WERI-Rb-1 (cell line): ENCODE measurements around the gene KCNH4.
"Not testable (repeated sequence)": the region's sequence is repeated elsewhere in the genome, so short reads cannot be mapped to it uniquely, and the experiment has no call there.

ENCODE experiments used
- DNase-seq: peaks from one replicate; pipeline ENCODE4 v3.0.0-alpha.2; 2020
- H3K27ac ChIP-seq: fragments of 250-450 bp; sonication (Bioruptor Pico); 2 replicates; pipeline ENCODE4 v1.5.1; 2020; ENCODE audit warnings: mild to moderate bottlenecking, moderate library complexity
- H3K27me3 ChIP-seq: fragments of 250-450 bp; sonication (Bioruptor Pico); 2 replicates; pipeline ENCODE4 v1.5.1; 2021; ENCODE audit warnings: mild to moderate bottlenecking, low read depth, moderate library complexity; ENCODE audit not compliant: insufficient read depth, severe bottlenecking
- H3K36me3 ChIP-seq: fragments of 250-450 bp; sonication (Bioruptor Pico); 2 replicates; pipeline ENCODE4 v1.5.1; 2020; ENCODE audit warnings: mild to moderate bottlenecking, moderate library complexity
- H3K4me3 ChIP-seq: 2 replicates; pipeline ENCODE4 v1.5.1; 2011; ENCODE audit warnings: low read depth, mild to moderate bottlenecking, control low read depth, low read length
- H3K9me3 ChIP-seq: fragments of 250-450 bp; sonication (Bioruptor Pico); 2 replicates; pipeline ENCODE4 v1.5.1; 2021; ENCODE audit warnings: mild to moderate bottlenecking, moderate library complexity; ENCODE audit not compliant: severe bottlenecking
- CTCF ChIP-seq: IDR thresholded peaks from 2 replicates; pipeline ENCODE4 v1.5.1; 2011; ENCODE audit warnings: low read depth, mild to moderate bottlenecking, control low read depth, inconsistent platforms, low read length

The KCNH4 gene

GRCh38 chr17:42221886-42222745, 41.2 kb upstream of the KCNH4 start:
- peak; percentile 69 for DNase-seq
- no peaks in the 10 kb centered on the region for H3K9me3 ChIP-seq
- H3K27ac ChIP-seq, result no peak overlapping the region
- peak; percentile 95 for TF ChIP-seq CTCF
- H3K27me3 ChIP-seq, result no peaks in the 10 kb centered on the region
- H3K36me3 ChIP-seq, result peaks cover 34% of the 10 kb centered on the region
- no peak overlapping the region for H3K4me3 ChIP-seq

- H3K27me3 ChIP-seq, H3K27ac ChIP-seq, DNase-seq, H3K4me3 ChIP-seq, H3K9me3 ChIP-seq: not testable (repeated sequence)
- H3K36me3 ChIP-seq, result peaks cover 59% of the 10 kb centered on the region
These were observed 38.3 kb upstream of the KCNH4 start for GRCh38 chr17:42219280-42219679.

- Histone ChIP-seq H3K36me3 (peaks cover 76% of the 10 kb centered on the region), H3K27ac (no peak overlapping the region), H3K9me3 (no peaks in the 10 kb centered on the region), H3K4me3 (no peak overlapping the region), H3K27me3 (no peaks in the 10 kb centered on the region)
- no peak for DNase-seq
- TF ChIP-seq CTCF, result no peak
These were observed 33.2 kb upstream of the KCNH4 start for GRCh38 chr17:42214156-42214555.

DNA sequence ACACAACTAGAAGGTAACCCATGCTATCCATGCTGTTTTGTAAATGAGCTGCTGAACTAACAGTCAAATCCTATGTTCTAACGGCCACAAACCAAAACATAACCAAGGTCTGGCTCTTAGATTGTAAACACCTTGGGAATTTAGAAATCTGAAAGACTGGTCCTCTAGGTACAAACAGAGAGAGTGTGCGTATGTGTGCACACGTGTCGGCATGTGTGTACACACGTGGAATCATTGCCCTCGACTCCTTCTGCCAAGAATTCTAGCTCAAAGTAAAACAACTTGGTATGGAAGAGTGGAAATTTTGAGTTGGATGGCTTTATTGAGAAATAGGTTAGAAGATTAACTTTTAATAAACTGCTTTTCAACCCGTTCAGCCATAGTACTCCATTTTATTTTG, 31.4 kb upstream of the KCNH4 start:
- no peaks in the 10 kb centered on the region for H3K27me3 ChIP-seq
- no peak for TF ChIP-seq CTCF
- no peaks in the 10 kb centered on the region for H3K9me3 ChIP-seq
- no peak for DNase-seq
- no peak overlapping the region for H3K27ac ChIP-seq
- H3K4me3 ChIP-seq, result no peak overlapping the region
- H3K36me3 ChIP-seq, result peaks cover 81% of the 10 kb centered on the region

DNA sequence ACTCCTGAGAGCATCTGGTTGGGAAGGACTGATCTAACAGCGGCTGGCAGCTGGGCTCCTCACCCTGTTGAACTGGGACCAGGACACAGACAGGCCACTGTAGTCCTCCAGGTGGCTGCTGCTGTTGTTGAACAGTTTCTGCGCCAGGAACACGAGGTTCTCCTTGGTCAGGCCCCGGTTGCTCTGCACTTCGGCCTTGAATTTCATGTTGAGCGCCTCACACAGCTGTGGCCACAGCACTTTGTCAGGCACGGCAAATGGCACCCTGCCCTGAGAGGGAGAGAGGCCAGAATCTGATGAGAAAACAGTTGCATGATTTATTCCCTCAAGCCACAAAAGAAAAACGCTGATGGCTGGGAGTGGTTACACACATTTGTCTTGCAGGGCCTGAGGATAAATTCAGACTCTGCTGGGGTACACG, 31.0 kb upstream of the KCNH4 start:
- not testable (repeated sequence) for H3K4me3 ChIP-seq, H3K9me3 ChIP-seq, DNase-seq, H3K27me3 ChIP-seq, H3K27ac ChIP-seq
- H3K36me3 ChIP-seq, result peaks cover 81% of the 10 kb centered on the region

DNA sequence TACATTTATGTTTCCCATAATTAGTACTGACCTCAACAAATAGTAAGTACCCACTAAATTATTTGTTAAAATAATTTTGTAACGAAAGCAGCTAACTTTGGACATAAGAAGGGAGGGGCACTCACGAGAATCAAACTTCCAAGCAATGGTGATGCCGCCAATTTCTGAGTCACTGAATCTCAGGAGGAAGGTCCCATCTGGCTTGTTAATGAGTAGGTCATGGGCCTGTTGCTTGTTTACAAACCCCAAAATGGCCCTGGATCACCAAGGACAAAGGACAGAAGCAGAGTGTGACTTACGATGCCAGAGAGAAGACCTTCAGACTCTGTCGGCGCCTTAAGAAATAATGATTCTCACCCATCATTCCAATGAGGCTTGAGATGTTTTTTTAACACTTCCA, 29.1 kb upstream of the KCNH4 start:
- H3K36me3 ChIP-seq, result peaks cover 82% of the 10 kb centered on the region
- TF ChIP-seq CTCF, result no peak
- H3K4me3 ChIP-seq, result no peak overlapping the region

DNA sequence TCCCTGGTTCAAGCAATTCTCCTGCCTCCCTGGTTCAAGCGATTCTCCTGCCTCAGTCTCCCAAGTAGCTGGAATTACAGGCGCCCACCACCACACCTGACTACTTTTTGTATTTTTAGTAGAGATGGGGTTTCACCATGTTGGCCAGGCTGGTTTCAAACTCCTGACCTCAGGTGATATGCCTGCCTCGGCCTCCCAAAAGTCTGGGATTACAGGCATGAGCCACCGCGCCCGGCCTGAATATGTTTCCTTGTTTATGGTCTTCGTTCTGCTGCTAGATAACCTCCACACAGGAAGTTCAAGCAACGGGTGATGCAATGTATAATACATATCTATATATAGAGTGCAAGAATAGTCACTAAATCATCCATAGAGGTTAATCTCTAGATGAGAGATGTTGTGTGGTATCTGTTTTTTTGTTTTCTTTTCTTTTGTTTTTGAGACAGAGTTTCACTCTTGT, 25.2 kb upstream of the KCNH4 start:
- not testable (repeated sequence) for DNase-seq, H3K4me3 ChIP-seq, H3K27me3 ChIP-seq, H3K9me3 ChIP-seq, H3K27ac ChIP-seq
- peaks cover 76% of the 10 kb centered on the region for H3K36me3 ChIP-seq

More for the DNA sequence above, 29.1 kb upstream of the KCNH4 start:
- Histone ChIP-seq H3K27me3 (no peaks in the 10 kb centered on the region), H3K9me3 (no peaks in the 10 kb centered on the region), H3K27ac (no peak overlapping the region)
- DNase-seq, result no peak
